H1 (cell line): Measurements from ENCODE around the gene DDX56.

Source experiments
- BRCA1 ChIP-seq: IDR thresholded peaks from 2 replicates; pipeline ENCODE4 v1.6.1; 2012; ENCODE audit warnings: low read depth, low read length, improper control_type of control experiment
- CEBPB ChIP-seq: IDR thresholded peaks from 2 replicates; pipeline ENCODE4 v1.6.1; 2012; ENCODE audit warnings: low read depth, low read length
- CHD2 ChIP-seq: IDR thresholded peaks from 2 replicates; pipeline ENCODE4 v1.6.1; 2012; ENCODE audit warnings: low read length, improper control_type of control experiment
- EZH2 ChIP-seq: fragments of 200-600 bp; sonication (generic); IDR thresholded peaks from 2 replicates; pipeline ENCODE4 v1.7.1; 2012; ENCODE audit warnings: low read depth, mild to moderate bottlenecking, moderate library complexity, low read length, inconsistent platforms; ENCODE audit not compliant: severe bottlenecking
- FOSL1 ChIP-seq: IDR thresholded peaks from 2 replicates; pipeline ENCODE4 v1.6.1; 2011; ENCODE audit warnings: mild to moderate bottlenecking, low read depth, low read length, moderate library complexity; ENCODE audit not compliant: insufficient read depth
- JUND ChIP-seq: IDR thresholded peaks from 2 replicates; pipeline ENCODE4 v1.6.1; 2011; ENCODE audit warnings: mild to moderate bottlenecking, improper control_type of control experiment, low read length
- PHF8 ChIP-seq: fragments of 200-600 bp; sonication (generic); conservative IDR thresholded peaks from 2 replicates; pipeline ENCODE4 v1.7.1; 2012; ENCODE audit warnings: low read depth, mild to moderate bottlenecking, inconsistent platforms, low read length, moderate library complexity
- POLR2A ChIP-seq, 2 experiments: IDR thresholded peaks; 1 replicate in 1 of 2; 2 replicates in 1 of 2; pipeline ENCODE4 v1.6.1; 2011; ENCODE audit warnings: low read depth in 2 of 2, low read length in 2 of 2, mild to moderate bottlenecking in 2 of 2; ENCODE audit errors: control extremely low read depth in 1 of 2
- SIN3A ChIP-seq, 2 experiments: IDR thresholded peaks in 1 of 2; conservative IDR thresholded peaks in 1 of 2; 2 replicates each; pipeline ENCODE4 v1.6.1; 2011 to 2012; ENCODE audit warnings: low read length in 2 of 2, improper control_type of control experiment in 1 of 2, low read depth in 1 of 2, mild to moderate bottlenecking in 1 of 2
- YY1 ChIP-seq: IDR thresholded peaks from 2 replicates; pipeline ENCODE4 v1.6.1; 2011; ENCODE audit warnings: low read depth, mild to moderate bottlenecking, low read length
- TF ChIP-seq, protein P1 (sequence below), 3 experiments: IDR thresholded peaks; 1 replicate in 2 of 3; 2 replicates in 1 of 3; pipeline versions ENCODE4 v1.5.1 to v1.6.1; 2011; ENCODE audit warnings: low read length in 3 of 3, mild to moderate bottlenecking in 3 of 3, inconsistent platforms in 2 of 3, low read depth in 1 of 3, moderate library complexity in 1 of 3; ENCODE audit not compliant: insufficient read depth in 1 of 3; ENCODE audit errors: control extremely low read depth in 1 of 3
- TF ChIP-seq, protein P2 (sequence below): IDR thresholded peaks from 2 replicates; pipeline ENCODE4 v1.6.1; 2012; ENCODE audit warnings: inconsistent platforms
- TF ChIP-seq, protein P3 (sequence below): fragments of 300-600 bp; sonication (generic); IDR thresholded peaks from 2 replicates; pipeline ENCODE4 v1.7.1; 2012; ENCODE audit warnings: low read length, moderate library complexity, mild to moderate bottlenecking, inconsistent platforms; ENCODE audit not compliant: insufficient replicate concordance
- TF ChIP-seq, protein P4 (sequence below): IDR thresholded peaks from 2 replicates; pipeline ENCODE4 v1.6.1; 2011; ENCODE audit warnings: low read depth, mild to moderate bottlenecking, low read length; ENCODE audit not compliant: insufficient read depth

DNA sequence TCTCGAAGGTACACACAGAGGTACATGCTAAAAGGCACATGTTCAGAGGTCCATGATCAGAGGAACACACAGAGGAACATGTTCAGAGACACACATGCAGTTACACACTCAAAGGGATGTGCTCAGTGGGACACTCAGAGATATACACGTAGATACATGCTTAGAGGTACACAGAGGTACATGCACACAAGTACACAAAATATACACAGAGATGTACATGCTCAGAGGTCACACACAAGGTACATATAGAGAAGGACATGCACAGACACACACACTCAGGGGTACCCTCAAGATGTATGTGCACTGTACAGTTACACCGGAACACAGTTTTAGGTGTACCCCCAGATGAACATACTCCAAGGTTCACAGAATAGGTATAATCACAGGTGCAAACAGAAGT, 51.4 kb downstream of the DDX56 start:
- TF ChIP-seq PHF8 (no peak), POLR2A (IDR thresholded peaks at IDR 0.05; ENCODE audit: control extremely low read depth in 1 of 2, low read depth in 2 of 2, low read length in 2 of 2) (no peak), EZH2 (no peak), BRCA1 (no peak), SIN3A (conservative IDR thresholded peaks at IDR 0.05 in 1 of 2, IDR thresholded peaks at IDR 0.05 in 1 of 2; ENCODE audit: low read depth in 1 of 2, low read length in 2 of 2) (no peak), FOSL1 (no peak), JUND (no peak), YY1 (no peak), CHD2 (no peak), CEBPB (no peak)
- TF ChIP-seq, protein P1, sequence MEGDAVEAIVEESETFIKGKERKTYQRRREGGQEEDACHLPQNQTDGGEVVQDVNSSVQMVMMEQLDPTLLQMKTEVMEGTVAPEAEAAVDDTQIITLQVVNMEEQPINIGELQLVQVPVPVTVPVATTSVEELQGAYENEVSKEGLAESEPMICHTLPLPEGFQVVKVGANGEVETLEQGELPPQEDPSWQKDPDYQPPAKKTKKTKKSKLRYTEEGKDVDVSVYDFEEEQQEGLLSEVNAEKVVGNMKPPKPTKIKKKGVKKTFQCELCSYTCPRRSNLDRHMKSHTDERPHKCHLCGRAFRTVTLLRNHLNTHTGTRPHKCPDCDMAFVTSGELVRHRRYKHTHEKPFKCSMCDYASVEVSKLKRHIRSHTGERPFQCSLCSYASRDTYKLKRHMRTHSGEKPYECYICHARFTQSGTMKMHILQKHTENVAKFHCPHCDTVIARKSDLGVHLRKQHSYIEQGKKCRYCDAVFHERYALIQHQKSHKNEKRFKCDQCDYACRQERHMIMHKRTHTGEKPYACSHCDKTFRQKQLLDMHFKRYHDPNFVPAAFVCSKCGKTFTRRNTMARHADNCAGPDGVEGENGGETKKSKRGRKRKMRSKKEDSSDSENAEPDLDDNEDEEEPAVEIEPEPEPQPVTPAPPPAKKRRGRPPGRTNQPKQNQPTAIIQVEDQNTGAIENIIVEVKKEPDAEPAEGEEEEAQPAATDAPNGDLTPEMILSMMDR (IDR thresholded peaks at IDR 0.05; ENCODE audit: control extremely low read depth in 1 of 3, insufficient read depth in 1 of 3, low read depth in 1 of 3, low read length in 3 of 3) = no peak
- TF ChIP-seq, protein P2, sequence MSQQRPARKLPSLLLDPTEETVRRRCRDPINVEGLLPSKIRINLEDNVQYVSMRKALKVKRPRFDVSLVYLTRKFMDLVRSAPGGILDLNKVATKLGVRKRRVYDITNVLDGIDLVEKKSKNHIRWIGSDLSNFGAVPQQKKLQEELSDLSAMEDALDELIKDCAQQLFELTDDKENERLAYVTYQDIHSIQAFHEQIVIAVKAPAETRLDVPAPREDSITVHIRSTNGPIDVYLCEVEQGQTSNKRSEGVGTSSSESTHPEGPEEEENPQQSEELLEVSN = no peak
- TF ChIP-seq, protein P3, sequence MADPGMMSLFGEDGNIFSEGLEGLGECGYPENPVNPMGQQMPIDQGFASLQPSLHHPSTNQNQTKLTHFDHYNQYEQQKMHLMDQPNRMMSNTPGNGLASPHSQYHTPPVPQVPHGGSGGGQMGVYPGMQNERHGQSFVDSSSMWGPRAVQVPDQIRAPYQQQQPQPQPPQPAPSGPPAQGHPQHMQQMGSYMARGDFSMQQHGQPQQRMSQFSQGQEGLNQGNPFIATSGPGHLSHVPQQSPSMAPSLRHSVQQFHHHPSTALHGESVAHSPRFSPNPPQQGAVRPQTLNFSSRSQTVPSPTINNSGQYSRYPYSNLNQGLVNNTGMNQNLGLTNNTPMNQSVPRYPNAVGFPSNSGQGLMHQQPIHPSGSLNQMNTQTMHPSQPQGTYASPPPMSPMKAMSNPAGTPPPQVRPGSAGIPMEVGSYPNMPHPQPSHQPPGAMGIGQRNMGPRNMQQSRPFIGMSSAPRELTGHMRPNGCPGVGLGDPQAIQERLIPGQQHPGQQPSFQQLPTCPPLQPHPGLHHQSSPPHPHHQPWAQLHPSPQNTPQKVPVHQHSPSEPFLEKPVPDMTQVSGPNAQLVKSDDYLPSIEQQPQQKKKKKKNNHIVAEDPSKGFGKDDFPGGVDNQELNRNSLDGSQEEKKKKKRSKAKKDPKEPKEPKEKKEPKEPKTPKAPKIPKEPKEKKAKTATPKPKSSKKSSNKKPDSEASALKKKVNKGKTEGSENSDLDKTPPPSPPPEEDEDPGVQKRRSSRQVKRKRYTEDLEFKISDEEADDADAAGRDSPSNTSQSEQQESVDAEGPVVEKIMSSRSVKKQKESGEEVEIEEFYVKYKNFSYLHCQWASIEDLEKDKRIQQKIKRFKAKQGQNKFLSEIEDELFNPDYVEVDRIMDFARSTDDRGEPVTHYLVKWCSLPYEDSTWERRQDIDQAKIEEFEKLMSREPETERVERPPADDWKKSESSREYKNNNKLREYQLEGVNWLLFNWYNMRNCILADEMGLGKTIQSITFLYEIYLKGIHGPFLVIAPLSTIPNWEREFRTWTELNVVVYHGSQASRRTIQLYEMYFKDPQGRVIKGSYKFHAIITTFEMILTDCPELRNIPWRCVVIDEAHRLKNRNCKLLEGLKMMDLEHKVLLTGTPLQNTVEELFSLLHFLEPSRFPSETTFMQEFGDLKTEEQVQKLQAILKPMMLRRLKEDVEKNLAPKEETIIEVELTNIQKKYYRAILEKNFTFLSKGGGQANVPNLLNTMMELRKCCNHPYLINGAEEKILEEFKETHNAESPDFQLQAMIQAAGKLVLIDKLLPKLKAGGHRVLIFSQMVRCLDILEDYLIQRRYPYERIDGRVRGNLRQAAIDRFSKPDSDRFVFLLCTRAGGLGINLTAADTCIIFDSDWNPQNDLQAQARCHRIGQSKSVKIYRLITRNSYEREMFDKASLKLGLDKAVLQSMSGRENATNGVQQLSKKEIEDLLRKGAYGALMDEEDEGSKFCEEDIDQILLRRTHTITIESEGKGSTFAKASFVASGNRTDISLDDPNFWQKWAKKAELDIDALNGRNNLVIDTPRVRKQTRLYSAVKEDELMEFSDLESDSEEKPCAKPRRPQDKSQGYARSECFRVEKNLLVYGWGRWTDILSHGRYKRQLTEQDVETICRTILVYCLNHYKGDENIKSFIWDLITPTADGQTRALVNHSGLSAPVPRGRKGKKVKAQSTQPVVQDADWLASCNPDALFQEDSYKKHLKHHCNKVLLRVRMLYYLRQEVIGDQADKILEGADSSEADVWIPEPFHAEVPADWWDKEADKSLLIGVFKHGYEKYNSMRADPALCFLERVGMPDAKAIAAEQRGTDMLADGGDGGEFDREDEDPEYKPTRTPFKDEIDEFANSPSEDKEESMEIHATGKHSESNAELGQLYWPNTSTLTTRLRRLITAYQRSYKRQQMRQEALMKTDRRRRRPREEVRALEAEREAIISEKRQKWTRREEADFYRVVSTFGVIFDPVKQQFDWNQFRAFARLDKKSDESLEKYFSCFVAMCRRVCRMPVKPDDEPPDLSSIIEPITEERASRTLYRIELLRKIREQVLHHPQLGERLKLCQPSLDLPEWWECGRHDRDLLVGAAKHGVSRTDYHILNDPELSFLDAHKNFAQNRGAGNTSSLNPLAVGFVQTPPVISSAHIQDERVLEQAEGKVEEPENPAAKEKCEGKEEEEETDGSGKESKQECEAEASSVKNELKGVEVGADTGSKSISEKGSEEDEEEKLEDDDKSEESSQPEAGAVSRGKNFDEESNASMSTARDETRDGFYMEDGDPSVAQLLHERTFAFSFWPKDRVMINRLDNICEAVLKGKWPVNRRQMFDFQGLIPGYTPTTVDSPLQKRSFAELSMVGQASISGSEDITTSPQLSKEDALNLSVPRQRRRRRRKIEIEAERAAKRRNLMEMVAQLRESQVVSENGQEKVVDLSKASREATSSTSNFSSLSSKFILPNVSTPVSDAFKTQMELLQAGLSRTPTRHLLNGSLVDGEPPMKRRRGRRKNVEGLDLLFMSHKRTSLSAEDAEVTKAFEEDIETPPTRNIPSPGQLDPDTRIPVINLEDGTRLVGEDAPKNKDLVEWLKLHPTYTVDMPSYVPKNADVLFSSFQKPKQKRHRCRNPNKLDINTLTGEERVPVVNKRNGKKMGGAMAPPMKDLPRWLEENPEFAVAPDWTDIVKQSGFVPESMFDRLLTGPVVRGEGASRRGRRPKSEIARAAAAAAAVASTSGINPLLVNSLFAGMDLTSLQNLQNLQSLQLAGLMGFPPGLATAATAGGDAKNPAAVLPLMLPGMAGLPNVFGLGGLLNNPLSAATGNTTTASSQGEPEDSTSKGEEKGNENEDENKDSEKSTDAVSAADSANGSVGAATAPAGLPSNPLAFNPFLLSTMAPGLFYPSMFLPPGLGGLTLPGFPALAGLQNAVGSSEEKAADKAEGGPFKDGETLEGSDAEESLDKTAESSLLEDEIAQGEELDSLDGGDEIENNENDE = no peak
- TF ChIP-seq, protein P4, sequence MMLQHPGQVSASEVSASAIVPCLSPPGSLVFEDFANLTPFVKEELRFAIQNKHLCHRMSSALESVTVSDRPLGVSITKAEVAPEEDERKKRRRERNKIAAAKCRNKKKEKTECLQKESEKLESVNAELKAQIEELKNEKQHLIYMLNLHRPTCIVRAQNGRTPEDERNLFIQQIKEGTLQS = no peak
